CMK (cell line): ENCODE measurements around the gene HDGFL2.

ENCODE experiments used
- DNase-seq: peaks from one replicate; pipeline ENCODE4 v3.0.0-alpha.2; 2010; ENCODE audit warnings: low read depth

HDGFL2 gene

GRCh38 chr19:4472174-4472974 is at the start of gene HDGFL2:
Gene HDGFL2, plus strand, starts transcription at chr19:4472297. Its CDS starts 54 bp downstream, at chr19:4472351.
- DNase-seq, result no peak

GRCh38 chr19:4423416-4424126 is 48.5 kb upstream of the HDGFL2 start:
- no peak for DNase-seq

GRCh38 chr19:4425537-4425936 is 46.6 kb upstream of the HDGFL2 start:
- DNase-seq, result no peak

- no peak for DNase-seq
Measured at GRCh38 chr19:4428326-4428975, 43.6 kb upstream of the HDGFL2 start.

GRCh38 chr19:4429256-4429655 is 42.8 kb upstream of the HDGFL2 start:
- no peak for DNase-seq

- no peak for DNase-seq
Measured at GRCh38 chr19:4429771-4430171, 42.3 kb upstream of the HDGFL2 start.

- DNase-seq, result no peak
Measured at GRCh38 chr19:4430760-4431159, 41.3 kb upstream of the HDGFL2 start.

- no peak for DNase-seq
Measured at GRCh38 chr19:4431296-4431695, 40.8 kb upstream of the HDGFL2 start.

GRCh38 chr19:4431808-4432674 is 40.1 kb upstream of the HDGFL2 start:
- no peak for DNase-seq

GRCh38 chr19:4432918-4433506 is 39.1 kb upstream of the HDGFL2 start:
- DNase-seq, result no peak

- no peak for DNase-seq
Measured at GRCh38 chr19:4434391-4434790, 37.7 kb upstream of the HDGFL2 start.

GRCh38 chr19:4436231-4436630 is 35.9 kb upstream of the HDGFL2 start:
- no peak for DNase-seq

GRCh38 chr19:4437103-4437502 is 35.0 kb upstream of the HDGFL2 start:
- no peak for DNase-seq

GRCh38 chr19:4439243-4439642 is 32.9 kb upstream of the HDGFL2 start:
- no peak for DNase-seq

- no peak for DNase-seq
Measured at GRCh38 chr19:4441994-4442818, 29.9 kb upstream of the HDGFL2 start.

- no peak for DNase-seq
Measured at GRCh38 chr19:4442819-4443146, 29.3 kb upstream of the HDGFL2 start.

GRCh38 chr19:4443188-4443587 is 28.9 kb upstream of the HDGFL2 start:
- no peak for DNase-seq

- no peak for DNase-seq
Measured at GRCh38 chr19:4443966-4444764, 27.9 kb upstream of the HDGFL2 start.

GRCh38 chr19:4444765-4445741 is 27.0 kb upstream of the HDGFL2 start:
- no peak for DNase-seq
